22Rv1 (cell line): ENCODE data around the gene ZFX.

ENCODE experiments used
- ZFX ChIP-seq: fragments of 450-650 bp; IDR thresholded peaks from 2 replicates; pipeline ENCODE4 v1.6.1; 2017; ENCODE audit warnings: antibody characterized with exemption, borderline replicate concordance
- TF ChIP-seq, protein P1 (sequence below): fragments of 450-650 bp; IDR thresholded peaks from 2 replicates; pipeline ENCODE4 v1.5.1; 2017; ENCODE audit warnings: mild to moderate bottlenecking

GRCh38 chrX:24203072-24203808 is 53.7 kb downstream of the ZFX start:
- TF ChIP-seq, protein P1, sequence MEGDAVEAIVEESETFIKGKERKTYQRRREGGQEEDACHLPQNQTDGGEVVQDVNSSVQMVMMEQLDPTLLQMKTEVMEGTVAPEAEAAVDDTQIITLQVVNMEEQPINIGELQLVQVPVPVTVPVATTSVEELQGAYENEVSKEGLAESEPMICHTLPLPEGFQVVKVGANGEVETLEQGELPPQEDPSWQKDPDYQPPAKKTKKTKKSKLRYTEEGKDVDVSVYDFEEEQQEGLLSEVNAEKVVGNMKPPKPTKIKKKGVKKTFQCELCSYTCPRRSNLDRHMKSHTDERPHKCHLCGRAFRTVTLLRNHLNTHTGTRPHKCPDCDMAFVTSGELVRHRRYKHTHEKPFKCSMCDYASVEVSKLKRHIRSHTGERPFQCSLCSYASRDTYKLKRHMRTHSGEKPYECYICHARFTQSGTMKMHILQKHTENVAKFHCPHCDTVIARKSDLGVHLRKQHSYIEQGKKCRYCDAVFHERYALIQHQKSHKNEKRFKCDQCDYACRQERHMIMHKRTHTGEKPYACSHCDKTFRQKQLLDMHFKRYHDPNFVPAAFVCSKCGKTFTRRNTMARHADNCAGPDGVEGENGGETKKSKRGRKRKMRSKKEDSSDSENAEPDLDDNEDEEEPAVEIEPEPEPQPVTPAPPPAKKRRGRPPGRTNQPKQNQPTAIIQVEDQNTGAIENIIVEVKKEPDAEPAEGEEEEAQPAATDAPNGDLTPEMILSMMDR, result no peak
- no peak for TF ChIP-seq ZFX
